DND-41 (cell line): Measurements from ENCODE around the gene NCCRP1.

ENCODE experiments used
- ATAC-seq: fragments of 200-7000 bp; cut with Tn5 transposase; 3 replicates; pipeline ENCODE4 v1.9.1; 2021; ENCODE audit warnings: low read depth; ENCODE audit not compliant: insufficient read depth
- DNase-seq: peaks from one replicate; pipeline ENCODE4 v3.0.0-alpha.2; 2020
- H2AFZ ChIP-seq: 2 replicates; pipeline ENCODE4 v1.6.0; 2012; ENCODE audit warnings: low read depth, low read length
- H3K27ac ChIP-seq: 2 replicates; pipeline ENCODE4 v1.5.1; 2012; ENCODE audit warnings: low read length, inconsistent platforms
- H3K27me3 ChIP-seq: fragments of 200-600 bp; sonication (generic); 2 replicates; pipeline ENCODE4 v1.6.0; 2012; ENCODE audit warnings: low read length, mild to moderate bottlenecking, inconsistent platforms; ENCODE audit not compliant: insufficient read depth, poor library complexity
- H3K36me3 ChIP-seq: 2 replicates; pipeline ENCODE4 v1.5.1; 2012; ENCODE audit warnings: low read length, inconsistent platforms; ENCODE audit not compliant: insufficient read depth
- H3K4me1 ChIP-seq: 2 replicates; pipeline ENCODE4 v1.5.1; 2012; ENCODE audit warnings: mild to moderate bottlenecking, low read length; ENCODE audit not compliant: insufficient read depth
- H3K4me2 ChIP-seq: 2 replicates; pipeline ENCODE4 v1.6.0; 2012; ENCODE audit warnings: mild to moderate bottlenecking, moderate library complexity, low read length, inconsistent platforms; ENCODE audit not compliant: insufficient read depth
- H3K4me3 ChIP-seq, 2 experiments: fragments of 200-600 bp in 1 of 2; shearing (Covaris generic) in 1 of 2; 2 replicates each; pipeline ENCODE4 v1.5.1; 2012 to 2016; ENCODE audit warnings: inconsistent platforms in 2 of 2, low read length in 2 of 2, mild to moderate bottlenecking in 2 of 2, low read depth in 1 of 2, moderate library complexity in 1 of 2
- H3K79me2 ChIP-seq: 2 replicates; pipeline ENCODE4 v1.6.0; 2012; ENCODE audit warnings: low read length, inconsistent platforms; ENCODE audit not compliant: insufficient read depth
- H3K9ac ChIP-seq: 2 replicates; pipeline ENCODE4 v1.6.0; 2012; ENCODE audit warnings: low read depth, mild to moderate bottlenecking, inconsistent platforms, low read length, moderate library complexity
- H3K9me3 ChIP-seq: 2 replicates; pipeline ENCODE4 v1.5.1; 2012; ENCODE audit warnings: low read length, moderate library complexity, mild to moderate bottlenecking, inconsistent platforms; ENCODE audit not compliant: insufficient read depth, severe bottlenecking
- H4K20me1 ChIP-seq: 2 replicates; pipeline ENCODE4 v1.6.0; 2012; ENCODE audit warnings: low read length; ENCODE audit not compliant: insufficient read depth
- CTCF ChIP-seq: IDR thresholded peaks from 2 replicates; pipeline ENCODE4 v1.5.1; 2012; ENCODE audit warnings: borderline replicate concordance, low read length, moderate library complexity, mild to moderate bottlenecking; ENCODE audit not compliant: poor library complexity, severe bottlenecking; ENCODE audit errors: extremely low read depth
- EZH2 ChIP-seq: IDR thresholded peaks from 3 replicates; pipeline ENCODE4 v1.6.1; 2012; ENCODE audit warnings: borderline replicate concordance, low read depth, mild to moderate bottlenecking, moderate library complexity, low read length, inconsistent platforms; ENCODE audit not compliant: severe bottlenecking

NCCRP1 gene

DNA sequence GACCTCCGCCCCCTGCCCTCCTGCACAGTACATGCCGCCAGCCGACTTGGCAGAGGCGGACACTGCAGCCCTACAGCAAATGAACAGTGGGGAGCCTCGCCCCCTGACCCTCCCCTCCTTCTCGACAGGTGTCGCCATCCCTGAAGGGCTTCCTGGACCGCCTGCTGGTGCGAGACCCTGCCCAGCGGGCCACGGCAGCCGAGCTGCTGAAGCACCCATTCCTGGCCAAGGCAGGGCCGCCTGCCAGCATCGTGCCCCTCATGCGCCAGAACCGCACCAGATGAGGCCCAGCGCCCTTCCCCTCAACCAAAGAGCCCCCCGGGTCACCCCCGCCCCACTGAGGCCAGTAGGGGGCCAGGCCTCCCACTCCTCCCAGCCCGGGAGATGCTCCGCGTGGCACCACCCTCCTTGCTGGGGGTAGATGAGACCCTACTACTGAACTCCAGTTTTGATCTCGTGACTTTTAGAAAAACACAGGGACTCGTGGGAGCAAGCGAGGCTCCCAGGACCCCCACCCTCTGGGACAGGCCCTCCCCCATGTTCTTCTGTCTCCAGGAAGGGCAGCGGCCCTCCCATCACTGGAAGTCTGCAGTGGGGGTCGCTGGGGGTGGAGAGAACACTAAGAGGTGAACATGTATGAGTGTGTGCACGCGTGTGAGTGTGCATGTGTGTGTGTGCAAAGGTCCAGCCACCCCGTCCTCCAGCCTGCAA is 18.3 kb upstream of the NCCRP1 start:
- peaks cover 49% of the 10 kb centered on the region for H3K36me3 ChIP-seq
- no peak for TF ChIP-seq EZH2
- no peak for TF ChIP-seq CTCF
- no peak overlapping the region for H3K9ac ChIP-seq
- ATAC-seq (no peak), DNase-seq (no peak)
- no peaks in the 10 kb centered on the region for H3K4me1 ChIP-seq
- no peaks in the 10 kb centered on the region for H3K27me3 ChIP-seq
- H3K4me2 ChIP-seq: no peak overlapping the region
- H3K79me2 ChIP-seq: no peaks in the 10 kb centered on the region
- H4K20me1 ChIP-seq: 0 out of 2 replicates have a peak, but pooled peaks cover 6% of the 10 kb centered on the region
- no peak overlapping the region for H3K4me3 ChIP-seq
- H3K27ac ChIP-seq: no peak overlapping the region
- no peaks in the 10 kb centered on the region for H3K9me3 ChIP-seq
- no peak overlapping the region for H2AFZ ChIP-seq

DNA sequence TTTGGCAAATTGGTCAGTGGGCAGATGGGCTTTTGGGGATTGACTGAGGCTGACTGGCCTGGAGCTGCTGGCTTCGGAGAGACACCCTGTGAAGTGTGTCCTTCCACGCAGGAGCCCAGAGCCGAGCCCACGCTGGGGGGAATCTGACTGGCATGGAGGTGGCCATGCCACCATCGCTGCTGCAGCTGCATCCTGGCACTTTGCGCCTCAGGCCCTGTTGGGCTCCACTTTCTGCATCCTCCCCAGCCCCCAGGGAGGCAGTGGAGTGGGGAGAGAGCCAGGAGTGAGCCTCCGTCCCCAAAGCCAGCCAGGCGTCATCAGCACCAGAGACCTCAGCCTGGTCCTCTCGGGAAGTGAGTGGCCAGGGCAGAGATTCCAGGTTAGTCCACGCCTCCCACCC is 17.0 kb upstream of the NCCRP1 start:
- H3K79me2 ChIP-seq: no peaks in the 10 kb centered on the region
- H4K20me1 ChIP-seq: no peaks in the 10 kb centered on the region
- H3K4me2 ChIP-seq: no peak overlapping the region
- no peak overlapping the region for H3K27ac ChIP-seq
- H3K27me3 ChIP-seq: no peaks in the 10 kb centered on the region
- H3K4me3 ChIP-seq: no peak overlapping the region
- TF ChIP-seq EZH2: no peak
- H3K4me1 ChIP-seq: no peaks in the 10 kb centered on the region
- no peaks in the 10 kb centered on the region for H3K9me3 ChIP-seq
- DNase-seq (no peak), ATAC-seq (no peak)
- peaks cover 37% of the 10 kb centered on the region for H3K36me3 ChIP-seq
- H2AFZ ChIP-seq: no peak overlapping the region
- no peak overlapping the region for H3K9ac ChIP-seq

DNA sequence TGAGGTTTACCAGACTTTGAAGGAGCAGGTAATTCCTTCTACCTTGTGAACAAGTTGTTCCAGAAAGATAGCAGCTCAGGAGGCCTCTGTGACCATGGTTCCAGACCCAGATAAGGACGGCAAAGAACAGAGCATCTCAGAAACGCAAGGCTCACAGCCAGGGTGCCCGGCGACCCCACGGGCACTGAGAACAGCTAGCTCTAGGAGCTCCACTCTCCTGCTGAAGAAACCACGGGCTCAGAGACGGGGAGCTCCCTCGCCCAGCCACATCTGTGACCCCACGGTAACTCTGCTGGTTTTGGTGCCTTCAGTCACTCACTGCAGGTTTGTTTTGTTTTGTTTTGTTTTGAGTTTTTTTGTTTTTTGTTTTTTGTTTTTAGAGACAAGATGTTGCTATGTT is 16.0 kb upstream of the NCCRP1 start:
- no peaks in the 10 kb centered on the region for H3K79me2 ChIP-seq
- no peak overlapping the region for H3K27ac ChIP-seq
- TF ChIP-seq EZH2: no peak
- peaks cover 29% of the 10 kb centered on the region for H3K36me3 ChIP-seq
- DNase-seq: no peak
- ATAC-seq: no peak
- H4K20me1 ChIP-seq: no peaks in the 10 kb centered on the region
- no peaks in the 10 kb centered on the region for H3K27me3 ChIP-seq
- H3K4me2 ChIP-seq: no peak overlapping the region
- no peak overlapping the region for H3K4me3 ChIP-seq
- H3K4me1 ChIP-seq: no peaks in the 10 kb centered on the region
- no peaks in the 10 kb centered on the region for H3K9me3 ChIP-seq
- no peak overlapping the region for H3K9ac ChIP-seq
- no peak overlapping the region for H2AFZ ChIP-seq

DNA sequence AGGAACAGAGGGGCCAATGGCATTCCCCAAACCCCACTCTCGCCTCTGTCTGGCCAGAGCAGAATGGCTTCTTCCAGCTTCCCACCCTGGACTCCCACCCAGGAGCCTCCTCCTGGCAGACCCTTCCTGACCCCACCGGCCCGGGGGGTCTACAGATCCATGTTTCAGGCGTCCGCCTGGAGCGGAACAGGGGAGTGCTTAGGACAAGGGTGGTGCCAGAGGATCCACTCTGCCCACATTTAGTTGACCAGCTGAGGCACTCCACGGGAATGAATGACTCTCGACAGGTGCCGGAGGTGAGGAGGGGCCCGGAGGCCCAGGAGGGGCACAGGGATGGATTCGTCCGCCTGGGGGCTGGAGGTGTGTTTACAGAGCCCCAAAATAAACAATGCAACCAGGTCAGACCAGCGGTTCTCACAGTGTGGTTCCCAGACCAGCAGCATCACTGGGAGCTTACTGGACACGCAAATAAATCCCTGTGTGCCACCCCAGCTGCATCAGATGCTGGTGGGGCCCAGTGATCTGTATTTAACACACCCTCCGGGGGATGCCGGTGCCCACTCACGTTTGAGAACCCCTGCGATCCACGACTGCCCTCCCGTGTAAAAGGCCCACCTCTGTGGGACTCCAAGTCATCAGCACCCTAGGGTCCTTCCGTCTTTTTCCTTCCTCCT is 15.1 kb upstream of the NCCRP1 start:
- no peak for TF ChIP-seq EZH2
- TF ChIP-seq CTCF: no peak
- H3K4me1 ChIP-seq: no peaks in the 10 kb centered on the region
- H4K20me1 ChIP-seq: no peaks in the 10 kb centered on the region
- H2AFZ ChIP-seq: no peak overlapping the region
- no peak overlapping the region for H3K4me2 ChIP-seq
- no peak overlapping the region for H3K9ac ChIP-seq
- H3K9me3 ChIP-seq: no peaks in the 10 kb centered on the region
- H3K27ac ChIP-seq: no peak overlapping the region
- no peak for DNase-seq
- no peak for ATAC-seq
- H3K4me3 ChIP-seq: no peak overlapping the region
- no peaks in the 10 kb centered on the region for H3K27me3 ChIP-seq
- peaks cover 21% of the 10 kb centered on the region for H3K36me3 ChIP-seq
- H3K79me2 ChIP-seq: no peaks in the 10 kb centered on the region
